Loucy (cell line): Measurements from ENCODE around the gene RO60.

Experiments
- EZH2phosphoT487 ChIP-seq: fragments of 200-600 bp; IDR thresholded peaks from 2 replicates; pipeline ENCODE4 v1.6.1; 2018; ENCODE audit warnings: antibody characterized with exemption, mild to moderate bottlenecking, moderate library complexity, borderline replicate concordance
- TF ChIP-seq, protein P1 (sequence below): fragments of 200-600 bp; sonication (generic); conservative IDR thresholded peaks from 2 replicates; pipeline ENCODE4 v1.5.1; 2014; ENCODE audit warnings: mild to moderate bottlenecking, antibody characterized with exemption, low read length

DNA sequence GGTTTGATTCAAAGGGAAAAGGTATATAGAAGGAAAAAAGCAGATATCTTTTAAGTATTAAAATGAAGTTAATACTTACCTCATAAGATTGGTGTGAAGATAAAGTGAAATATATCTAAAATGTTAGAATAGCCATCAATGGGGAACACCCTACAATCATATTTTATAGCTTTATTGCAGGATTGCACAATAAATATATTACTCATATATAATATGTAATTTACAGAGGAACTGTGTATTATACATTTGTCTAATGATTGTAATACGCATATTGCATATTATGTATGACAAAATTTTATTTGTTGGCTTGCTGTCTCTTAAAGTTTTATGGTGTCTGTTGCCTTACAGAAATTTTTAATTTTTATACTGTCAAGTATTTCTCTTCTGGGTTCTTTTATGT lies 48.0 kb upstream of the RO60 start:
- TF ChIP-seq, protein P1, sequence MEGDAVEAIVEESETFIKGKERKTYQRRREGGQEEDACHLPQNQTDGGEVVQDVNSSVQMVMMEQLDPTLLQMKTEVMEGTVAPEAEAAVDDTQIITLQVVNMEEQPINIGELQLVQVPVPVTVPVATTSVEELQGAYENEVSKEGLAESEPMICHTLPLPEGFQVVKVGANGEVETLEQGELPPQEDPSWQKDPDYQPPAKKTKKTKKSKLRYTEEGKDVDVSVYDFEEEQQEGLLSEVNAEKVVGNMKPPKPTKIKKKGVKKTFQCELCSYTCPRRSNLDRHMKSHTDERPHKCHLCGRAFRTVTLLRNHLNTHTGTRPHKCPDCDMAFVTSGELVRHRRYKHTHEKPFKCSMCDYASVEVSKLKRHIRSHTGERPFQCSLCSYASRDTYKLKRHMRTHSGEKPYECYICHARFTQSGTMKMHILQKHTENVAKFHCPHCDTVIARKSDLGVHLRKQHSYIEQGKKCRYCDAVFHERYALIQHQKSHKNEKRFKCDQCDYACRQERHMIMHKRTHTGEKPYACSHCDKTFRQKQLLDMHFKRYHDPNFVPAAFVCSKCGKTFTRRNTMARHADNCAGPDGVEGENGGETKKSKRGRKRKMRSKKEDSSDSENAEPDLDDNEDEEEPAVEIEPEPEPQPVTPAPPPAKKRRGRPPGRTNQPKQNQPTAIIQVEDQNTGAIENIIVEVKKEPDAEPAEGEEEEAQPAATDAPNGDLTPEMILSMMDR, result no peak
- no peak for TF ChIP-seq EZH2phosphoT487
